ENCODE results near the gene MYEF2. TPM values are rescaled to one million over a fixed set of nuclear protein-coding genes. Genes with fewer than 3 reads are reported as not detected.

MYEF2 gene
- total and polyA plus RNA-seq, 12 donors: 3.8 to 18.6 (median 12.5) TPM

- H3K9me3 ChIP-seq: no peaks in the 10 kb centered on the region
- H3K36me3 ChIP-seq: no peaks in the 10 kb centered on the region
- H3K4me3 ChIP-seq: no peak overlapping the region
- 69 to 74% methylated on average over 5 of the region's 5 CpGs for WGBS, 2 donors
- H3K27me3 ChIP-seq: peaks cover 0 to 34% (median 18%) of the 10 kb centered on the region in 7 donors
- no peak overlapping the region for H3K27ac ChIP-seq
- no peak for TF ChIP-seq CTCF (IDR thresholded peaks at IDR 0.05)
- intact Hi-C loops (cut with DNase I): no loop called here
- DNase-seq: no peak
- no peak for ATAC-seq
- no peaks in the 10 kb centered on the region for H3K4me1 ChIP-seq
Measured at GRCh38 chr15:48103647-48104046, 74.4 kb downstream of the MYEF2 start.

DNA sequence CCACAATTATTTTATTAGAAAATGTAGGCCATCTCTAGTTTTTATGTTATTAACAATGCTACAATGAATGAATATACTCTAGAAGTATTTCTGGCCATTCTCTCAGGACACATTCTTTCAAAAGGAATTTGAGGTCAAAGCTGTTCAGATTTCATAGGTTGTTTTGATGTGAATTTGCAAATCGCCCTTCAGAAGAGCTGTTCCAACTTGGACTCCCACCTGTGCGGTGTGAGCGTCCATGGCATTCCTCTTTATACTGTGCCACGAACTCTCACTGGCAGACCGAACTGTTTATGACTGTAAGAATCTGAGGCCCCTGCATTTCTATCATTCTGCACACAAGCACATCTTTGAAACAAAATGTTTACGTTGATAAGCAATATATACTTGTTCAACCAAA is 75.9 kb downstream of the MYEF2 start:
- no peaks in the 10 kb centered on the region for H3K9me3 ChIP-seq
- no peak for ATAC-seq
- peaks cover 0 to 37% (median 18%) of the 10 kb centered on the region in 7 donors for H3K27me3 ChIP-seq
- no peak overlapping the region for H3K4me3 ChIP-seq
- H3K36me3 ChIP-seq: no peaks in the 10 kb centered on the region
- intact Hi-C loops (cut with DNase I): no loop called here
- 78 to 85% methylated on average over 6 of the region's 6 CpGs for WGBS, 2 donors
- no peak for TF ChIP-seq CTCF (IDR thresholded peaks at IDR 0.05)
- no peak overlapping the region for H3K27ac ChIP-seq
- no peak for DNase-seq
- H3K4me1 ChIP-seq: no peaks in the 10 kb centered on the region

- no peaks in the 10 kb centered on the region for H3K36me3 ChIP-seq
- no peaks in the 10 kb centered on the region for H3K4me1 ChIP-seq
- no peak overlapping the region for H3K4me3 ChIP-seq
- DNase-seq: no peak
- 71 to 82% methylated on average over 6 of the region's 6 CpGs for WGBS, 2 donors
- no peak overlapping the region for H3K27ac ChIP-seq
- TF ChIP-seq CTCF (IDR thresholded peaks at IDR 0.05): no peak
- ATAC-seq: no peak
- intact Hi-C loops (cut with DNase I): no loop called here
- no peaks in the 10 kb centered on the region for H3K9me3 ChIP-seq
- H3K27me3 ChIP-seq: peaks cover 0 to 35% (median 18%) of the 10 kb centered on the region in 7 donors
Measured at GRCh38 chr15:48101376-48101961, 76.6 kb downstream of the MYEF2 start.

- no peaks in the 10 kb centered on the region for H3K4me1 ChIP-seq
- H3K27ac ChIP-seq: no peak overlapping the region
- no peak for DNase-seq
- H3K4me3 ChIP-seq: no peak overlapping the region
- WGBS, 2 donors: 69 to 76% methylated on average over 2 of the region's 2 CpGs
- no peak for TF ChIP-seq CTCF (IDR thresholded peaks at IDR 0.05)
- intact Hi-C loops (cut with DNase I): no loop called here
- no peak for ATAC-seq
- H3K27me3 ChIP-seq: peaks cover 0 to 33% (median 9%) of the 10 kb centered on the region in 7 donors
- H3K36me3 ChIP-seq: no peaks in the 10 kb centered on the region
- H3K9me3 ChIP-seq: no peaks in the 10 kb centered on the region
Measured at GRCh38 chr15:48097264-48097663, 80.8 kb downstream of the MYEF2 start.

Measured in heart right ventricle (tissue), 16 donors.